HepG2 (cell line): ENCODE data around the gene ARHGAP4. TPM values are rescaled to one million over a fixed set of nuclear protein-coding genes. Genes with fewer than 3 reads are reported as not detected.

Experiments
- ATAC-seq: fragments of 200-7000 bp; cut with Tn5 transposase; 3 replicates; pipeline ENCODE4 v1.9.1; 2020; ENCODE audit warnings: mild to moderate bottlenecking, moderate library complexity
- BruUV-seq: library from RNA; stranded (reverse); fragments of 400-500 nt; replicated peaks from 2 replicates; lab custom pipeline; 2021; lab: Mats Ljungman, UMichigan
- CTCF ChIA-PET: fragments of 300-600 bp; formaldehyde crosslinking; extraction: SDS; loops from one replicate; lab custom pipeline; 2021; ENCODE audit warnings: low total read pairs, inconsistent platforms, low intra/inter-chr PET ratio; lab: Yijun Ruan, JAX
- POLR2A ChIA-PET: fragments of 350-600 bp; sonication (Branson Sonifier 250); formaldehyde crosslinking; loops from one replicate; lab custom pipeline; 2020; ENCODE audit warnings: antibody characterized with exemption, inconsistent platforms; lab: Yijun Ruan, JAX
- DNase-seq: peaks from one replicate; pipeline ENCODE4 v3.0.0-alpha.2; 2015; ENCODE audit warnings: low spot score
- FAIRE-seq: peaks from 3 replicates; lab custom pipeline; 2011; peaks lifted over from hg19 to GRCh38; lab: Jason Lieb, UNC
- H2AFZ ChIP-seq: one replicate; pipeline ENCODE4 v1.6.1; 2011; ENCODE audit warnings: low read length, inconsistent platforms
- H3K27ac ChIP-seq: fragments of 300-600 bp; 3 replicates; pipeline ENCODE4 v1.8.0; 2011; ENCODE audit warnings: mixed run types, mild to moderate bottlenecking, mixed read lengths, low read length, inconsistent platforms; ENCODE audit not compliant: insufficient read depth; ENCODE audit errors: extremely low read length
- H3K27me3 ChIP-seq, 2 experiments: fragments of 200-600 bp in 1 of 2; 2 replicates in 1 of 2; 3 replicates in 1 of 2; pipeline versions ENCODE4 v1.6.0 to v1.8.0; 2011; ENCODE audit warnings: low read length in 2 of 2, mild to moderate bottlenecking in 2 of 2, moderate library complexity in 2 of 2, inconsistent platforms in 1 of 2; ENCODE audit not compliant: insufficient read depth in 2 of 2, control insufficient read depth in 1 of 2
- H3K36me3 ChIP-seq, 2 experiments: fragments of 200-600 bp in 1 of 2; replicated peaks in 1 of 2; 2 replicates in 1 of 2; 3 replicates in 1 of 2; pipeline versions ENCODE4 v1.5.1 to v1.8.0; 2011; ENCODE audit warnings: low read length in 2 of 2, inconsistent platforms in 1 of 2; ENCODE audit not compliant: insufficient read depth in 2 of 2, control insufficient read depth in 1 of 2
- H3K4me1 ChIP-seq: 2 replicates; pipeline ENCODE4 v1.5.1; 2012; ENCODE audit warnings: low read length, inconsistent platforms; ENCODE audit not compliant: insufficient read depth
- H3K4me2 ChIP-seq: 2 replicates; pipeline ENCODE4 v1.6.0; 2011; ENCODE audit warnings: low read depth, low read length, inconsistent platforms
- H3K4me3 ChIP-seq, 3 experiments: fragments of 200-600 bp in 1 of 3; sonication (generic), shearing (Covaris generic) in 1 of 3; replicated peaks in 1 of 3; 2 replicates each; pipeline ENCODE4 v1.5.1; 2011 to 2016; ENCODE audit warnings: low read length in 3 of 3, inconsistent platforms in 2 of 3, low read depth in 2 of 3, mild to moderate bottlenecking in 2 of 3, control low read depth in 1 of 3, mixed read lengths in 1 of 3; ENCODE audit not compliant: insufficient read depth in 1 of 3
- H3K79me2 ChIP-seq: one replicate; pipeline ENCODE4 v1.6.1; 2011; ENCODE audit warnings: low read length, inconsistent platforms; ENCODE audit not compliant: insufficient read depth
- H3K9ac ChIP-seq: 2 replicates; pipeline ENCODE4 v1.6.0; 2011; ENCODE audit warnings: mild to moderate bottlenecking, low read depth, low read length, inconsistent platforms; ENCODE audit not compliant: insufficient read depth
- H3K9me3 ChIP-seq: 2 replicates; pipeline ENCODE4 v1.5.1; 2012; ENCODE audit warnings: mild to moderate bottlenecking, low read length
- H4K20me1 ChIP-seq: 2 replicates; pipeline ENCODE4 v1.6.0; 2011; ENCODE audit warnings: inconsistent platforms, mild to moderate bottlenecking, low read length, moderate library complexity; ENCODE audit not compliant: insufficient read depth
- BRD4 ChIP-seq: sonication (generic); formaldehyde crosslinking; IDR thresholded peaks from 2 replicates; pipeline ENCODE4 v1.4.0; 2020; ENCODE audit warnings: missing genetic modification reagents
- CHD2 ChIP-seq: IDR thresholded peaks from 2 replicates; pipeline ENCODE4 v1.6.1; 2011; ENCODE audit warnings: low read depth, low read length, improper control_type of control experiment
- ETV5 ChIP-seq: IDR thresholded peaks from 2 replicates; pipeline ENCODE4 v1.6.1; 2018; ENCODE audit warnings: missing biosample characterization, missing genetic modification reagents, inconsistent platforms, borderline replicate concordance
- NFE2L2 ChIP-seq: fragments of 150-350 bp; IDR thresholded peaks from 2 replicates; pipeline ENCODE4 v1.6.1; 2014; ENCODE audit warnings: low read length
- REL ChIP-seq: sonication (generic); formaldehyde crosslinking; conservative IDR thresholded peaks from 2 replicates; pipeline ENCODE4 v1.8.0; 2022; ENCODE audit warnings: mild to moderate bottlenecking, missing genetic modification reagents, moderate library complexity
- ZNF24 ChIP-seq: fragments of 450-650 bp; IDR thresholded peaks from 2 replicates; pipeline ENCODE4 v1.6.1; 2017; ENCODE audit warnings: antibody characterized with exemption, mild to moderate bottlenecking
- ZNF253 ChIP-seq: sonication (generic); formaldehyde crosslinking; IDR thresholded peaks from 2 replicates; pipeline ENCODE4 v1.8.0; 2022; ENCODE audit warnings: mild to moderate bottlenecking, missing genetic modification reagents, borderline replicate concordance
- ZNF451 ChIP-seq: sonication (generic); formaldehyde crosslinking; IDR thresholded peaks from 2 replicates; pipeline ENCODE4 v1.5.0; 2020; ENCODE audit warnings: mild to moderate bottlenecking, missing genetic modification reagents
- ZNF564 ChIP-seq: sonication (generic); formaldehyde crosslinking; IDR thresholded peaks from 2 replicates; pipeline ENCODE4 v1.8.1; 2023; ENCODE audit warnings: mild to moderate bottlenecking, missing genetic modification reagents
- ZSCAN21 ChIP-seq: sonication (generic); formaldehyde crosslinking; IDR thresholded peaks from 2 replicates; pipeline ENCODE4 v1.8.0; 2022; ENCODE audit warnings: mild to moderate bottlenecking, missing genetic modification reagents, moderate library complexity, borderline replicate concordance
- WGBS: methylation state at CpG from one replicate; pipeline ENCODE4 v1.1.6; 2017; ENCODE audit warnings: low lambda C conversion rate; 5-methylcytosine and 5-hydroxymethylcytosine counted together
- in situ Hi-C: cut with HindIII; loops from 2 replicates; pipeline ENCODE4 v1.10.0; 2017; ENCODE audit warnings: low pct_unique_long_range_greater_than_20kb; ENCODE audit not compliant: extremely low pct_ligation_motif_present
- intact Hi-C: fragments of 100-400 bp; cut with micrococcal nuclease; formaldehyde crosslinking; loops from one replicate; pipeline ENCODE4 v1.10.0; 2022; ENCODE audit not compliant: unreplicated experiment
- polyA plus RNA-seq, 8 experiments: library from polyadenylated mRNA; depleted of rRNA in 3 of 8; stranded (reverse) in 7 of 8; unstranded in 1 of 8; fragments of >200 nt; fragmentation: Illumina TruSeq in 4 of 8; extraction: Trizol in 4 of 8; gene quantifications; 2 replicates each; pipeline versions ENCODE4 v1.2.1 to v1.2.3, GENCODE V29; 2011 to 2016; ENCODE audit warnings: low read depth in 4 of 8, missing spikeins in 1 of 8, mixed read lengths in 1 of 8; ENCODE audit not compliant: insufficient read depth in 1 of 8
- total RNA-seq, 5 experiments: library from RNA; depleted of rRNA; stranded (reverse); fragments of >200 nt; fragmentation: Illumina TruSeq; extraction: Trizol; gene quantifications; 2 replicates each; pipeline ENCODE4 v1.2.3, GENCODE V29; 2016; ENCODE audit warnings: low read depth in 1 of 5
- TF ChIP-seq, protein P1 (sequence below): sonication (generic); formaldehyde crosslinking; IDR thresholded peaks from 2 replicates; pipeline ENCODE4 v1.4.0; 2020; ENCODE audit warnings: missing genetic modification reagents
- TF ChIP-seq, protein P2 (sequence below): IDR thresholded peaks from 2 replicates; pipeline ENCODE4 v1.6.1; 2016; ENCODE audit warnings: missing biosample characterization, missing genetic modification reagents, low read depth

Gene ARHGAP4
- total and polyA plus RNA-seq, 2 of the 13 experiments (the other 11 are each of a cell fraction or from before 2014, with no cell fraction given), result 0.57 to 0.64 TPM

DNA sequence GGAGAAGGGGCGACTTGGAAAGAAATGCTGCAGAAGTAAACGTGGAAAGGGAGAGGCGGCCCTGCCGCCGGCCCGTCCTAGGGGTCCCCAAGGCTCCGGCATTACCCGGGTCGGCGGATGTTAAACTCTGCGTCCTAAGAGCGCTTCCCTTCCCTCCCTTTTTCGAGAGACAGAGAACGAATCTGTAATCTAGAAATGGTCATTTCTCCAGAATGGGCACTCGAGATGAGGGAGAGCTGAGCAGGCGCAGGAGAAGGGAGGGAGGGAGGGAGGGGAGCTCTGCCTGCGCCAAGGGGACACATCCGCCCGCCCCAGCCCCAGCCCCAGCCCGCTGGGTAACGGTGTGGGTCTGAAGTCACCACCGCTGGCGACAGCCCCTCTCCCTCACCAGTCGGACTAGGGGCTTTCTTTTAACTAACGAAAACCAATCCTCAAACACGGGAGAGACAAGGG, 43.9 kb upstream of the ARHGAP4 start:
- under 1% methylated on average over 21 of the region's 26 CpGs for WGBS
- in situ Hi-C loops (loop anchor here (5.0 kb wide), 1 partner anchor 42 kb away; no protein-coding TSS in a partner anchor), intact Hi-C loops (no loop called here)
- H3K36me3 ChIP-seq, result peaks cover 3 to 14% of the 10 kb centered on the region in 2 experiments; a peak in 3 of 5 replicates
- H3K9me3 ChIP-seq, result no peaks in the 10 kb centered on the region
- peak overlapping the region; percentile 50 to 90 (median 89) for H3K4me3 ChIP-seq
- no peak for DNase-seq
- H3K27me3 ChIP-seq, result no peaks in the 10 kb centered on the region; a peak in 1 of 5 replicates
- H3K9ac ChIP-seq, result peak overlapping the region; percentile 67
- BruUV-seq, result no TSS peak
- FAIRE-seq, result no peak
- POLR2A ChIA-PET, result interaction anchor here (0.6 to 6.3 kb wide), 5 partner anchors 23 to 163 kb away, joined by 3 to 54 read pairs (median 14); no protein-coding TSS in a partner anchor
- peak overlapping the region; percentile 88 for H3K4me2 ChIP-seq
- no peak overlapping the region for H2AFZ ChIP-seq
- no peak overlapping the region for H3K27ac ChIP-seq
- TF ChIP-seq, protein P1, sequence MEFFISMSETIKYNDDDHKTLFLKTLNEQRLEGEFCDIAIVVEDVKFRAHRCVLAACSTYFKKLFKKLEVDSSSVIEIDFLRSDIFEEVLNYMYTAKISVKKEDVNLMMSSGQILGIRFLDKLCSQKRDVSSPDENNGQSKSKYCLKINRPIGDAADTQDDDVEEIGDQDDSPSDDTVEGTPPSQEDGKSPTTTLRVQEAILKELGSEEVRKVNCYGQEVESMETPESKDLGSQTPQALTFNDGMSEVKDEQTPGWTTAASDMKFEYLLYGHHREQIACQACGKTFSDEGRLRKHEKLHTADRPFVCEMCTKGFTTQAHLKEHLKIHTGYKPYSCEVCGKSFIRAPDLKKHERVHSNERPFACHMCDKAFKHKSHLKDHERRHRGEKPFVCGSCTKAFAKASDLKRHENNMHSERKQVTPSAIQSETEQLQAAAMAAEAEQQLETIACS, result no peak
- no peak for TF ChIP-seq BRD4 (CRISPR knock-in tag)
- no peak for TF ChIP-seq ZNF24
- TF ChIP-seq CHD2, result no peak
- no peak for TF ChIP-seq ZSCAN21 (CRISPR knock-in tag)
- TF ChIP-seq REL (CRISPR knock-in tag), result no peak
- TF ChIP-seq ZNF451 (CRISPR knock-in tag), result no peak
- TF ChIP-seq ZNF253 (CRISPR knock-in tag), result no peak
- TF ChIP-seq, protein P2, sequence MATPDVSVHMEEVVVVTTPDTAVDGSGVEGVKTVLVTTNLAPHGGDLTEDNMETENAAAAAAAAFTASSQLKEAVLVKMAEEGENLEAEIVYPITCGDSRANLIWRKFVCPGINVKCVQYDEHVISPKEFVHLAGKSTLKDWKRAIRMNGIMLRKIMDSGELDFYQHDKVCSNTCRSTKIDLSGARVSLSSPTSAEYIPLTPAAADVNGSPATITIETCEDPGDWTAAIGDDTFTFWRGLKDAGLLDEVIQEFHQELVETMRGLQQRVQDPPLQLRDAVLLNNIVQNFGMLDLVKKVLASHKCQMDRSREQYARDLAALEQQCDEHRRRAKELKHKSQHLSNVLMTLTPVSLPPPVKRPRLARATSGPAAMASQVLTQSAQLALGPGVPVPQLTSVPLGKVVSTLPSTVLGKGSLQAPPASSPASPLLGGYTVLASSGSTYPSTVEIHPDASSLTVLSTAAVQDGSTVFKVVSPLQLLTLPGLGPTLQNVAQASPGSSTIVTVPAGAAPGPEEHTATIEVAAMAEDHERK (CRISPR knock-in tag), result no peak
- TF ChIP-seq NFE2L2, result no peak
- no peak for TF ChIP-seq ETV5
- TF ChIP-seq ZNF564 (CRISPR knock-in tag), result no peak
- TF ChIP-seq, all 625 proteins: peak for 0
- Histone ChIP-seq H3K79me2 (peaks cover 65% of the 10 kb centered on the region), H3K4me1 (peaks cover 53% of the 10 kb centered on the region), H4K20me1 (peaks cover 39% of the 10 kb centered on the region)
- no peak for ATAC-seq
- CTCF ChIA-PET, result no interaction called here
